Spinal cord (tissue), 10 donors: ENCODE results near the gene CYB5R3. TPM values are rescaled to one million over a fixed set of nuclear protein-coding genes. Genes with fewer than 3 reads are reported as not detected.

Source experiments
- DNase-seq, 6 donors: peaks; one replicate each; pipeline versions ENCODE4 v3.0.0 to v3.0.0-alpha.2; 2013 to 2015; ENCODE audit warnings: low spot score in 6 of 6, low read depth in 4 of 6
- H3K27ac ChIP-seq: one replicate; pipeline ENCODE4 v1.5.1; 2013; ENCODE audit warnings: low read depth, low read length, control low read depth
- H3K27me3 ChIP-seq: one replicate; pipeline ENCODE4 v1.6.1; 2013; ENCODE audit warnings: low read length; ENCODE audit not compliant: control insufficient read depth, insufficient read depth
- H3K36me3 ChIP-seq: one replicate; pipeline ENCODE4 v1.6.1; 2013; ENCODE audit warnings: low read length; ENCODE audit not compliant: control insufficient read depth, insufficient read depth
- H3K4me1 ChIP-seq: one replicate; pipeline ENCODE4 v1.6.1; 2013; ENCODE audit warnings: low read length; ENCODE audit not compliant: control insufficient read depth, insufficient read depth
- H3K4me3 ChIP-seq: one replicate; pipeline ENCODE4 v1.5.1; 2013; ENCODE audit warnings: low read depth, low read length, control low read depth
- H3K9me3 ChIP-seq: one replicate; pipeline ENCODE4 v1.6.1; 2013; ENCODE audit warnings: low read length; ENCODE audit not compliant: control insufficient read depth, insufficient read depth
- WGBS: methylation state at CpG from one replicate; pipeline ENCODE4 v1.1.5; 2013; ENCODE audit warnings: missing lambda C conversion rate; ENCODE audit not compliant: insufficient coverage; 5-methylcytosine and 5-hydroxymethylcytosine counted together
- long read RNA-seq, 4 donors: transcript quantifications; one replicate each; lab custom pipeline, GENCODE V29; 2026
- polyA plus RNA-seq, 2 donors: library from polyadenylated mRNA; unstranded; fragments of 120-200 nt; gene quantifications; one replicate each; pipeline ENCODE4 v1.2.1, GENCODE V29; 2013; ENCODE audit not compliant: insufficient read length in 2 of 2
- total RNA-seq, 2 donors: library from RNA; depleted of rRNA in 1 of 2; stranded (reverse); fragments of 120-200 nt in 1 of 2; fragments of >200 nt in 1 of 2; gene quantifications; one replicate each; pipeline versions ENCODE4 v1.2.3 to v1.2.4, GENCODE V29; 2013 to 2014
- donor health status: healthy.

CYB5R3 gene
- 10 to 100 TPM; 30.1 to 83.7 TPM for total RNA-seq
- polyA plus RNA-seq: 100 to 1,000 TPM; 172 to 184 TPM
- long read RNA-seq, donor 1, transcript CYB5R3-201 (9 exons, 2,124 nt): major isoform, 77 of 82 reads
- long read RNA-seq, donor 1, partial matches to known transcripts: 0 of 82 reads
- long read RNA-seq, donor 1, other reads (novel, unspliced or antisense): 0 of 82 reads
- long read RNA-seq, donor 2, transcript CYB5R3-201 (9 exons, 2,124 nt): major isoform, 50 of 54 reads
- long read RNA-seq, donor 2, partial matches to known transcripts: 0 of 54 reads
- long read RNA-seq, donor 2, other reads (novel, unspliced or antisense): 0 of 54 reads
- long read RNA-seq, donor 3, transcript CYB5R3-208 (6 exons, 3,938 nt): minor isoform, 6 of 66 reads
- long read RNA-seq, donor 3, transcript CYB5R3-204 (8 exons, 1,849 nt): minor isoform, 6 of 66 reads
- long read RNA-seq, donor 3, transcript CYB5R3-201 (9 exons, 2,124 nt): major isoform, 48 of 66 reads
- long read RNA-seq, donor 3, partial matches to known transcripts: 6 of 66 reads
- long read RNA-seq, donor 3, other reads (novel, unspliced or antisense): 0 of 66 reads
- long read RNA-seq, donor 4, transcript CYB5R3-201 (9 exons, 2,124 nt): major isoform, 56 of 68 reads
- long read RNA-seq, donor 4, partial matches to known transcripts: 6 of 68 reads
- long read RNA-seq, donor 4, other reads (novel, unspliced or antisense): 0 of 68 reads

- DNase-seq: peak; percentile 26 to 93 (median 63)
- Histone ChIP-seq H3K36me3 (peaks cover 28% of the 10 kb centered on the region), H3K27ac (peak within 1 kb of the TSS; percentile 86), H3K27me3 (no peaks in the 10 kb centered on the region), H3K9me3 (no peaks in the 10 kb centered on the region), H3K4me1 (peaks cover 50% of the 10 kb centered on the region), H3K4me3 (peak within 1 kb of the TSS; percentile 78)
- 1% methylated on average over 78 of the region's 81 CpGs for WGBS
Observed at GRCh38 chr22:42649246-42650099, at the start of gene CYB5R3. CYB5R3 (minus strand) TSS chr22:42649392; CDS start chr22:42649315, 77 bp downstream.

GRCh38 chr22:42697542-42698013 is 48.4 kb upstream of the CYB5R3 start:
- no peak for DNase-seq

DNA sequence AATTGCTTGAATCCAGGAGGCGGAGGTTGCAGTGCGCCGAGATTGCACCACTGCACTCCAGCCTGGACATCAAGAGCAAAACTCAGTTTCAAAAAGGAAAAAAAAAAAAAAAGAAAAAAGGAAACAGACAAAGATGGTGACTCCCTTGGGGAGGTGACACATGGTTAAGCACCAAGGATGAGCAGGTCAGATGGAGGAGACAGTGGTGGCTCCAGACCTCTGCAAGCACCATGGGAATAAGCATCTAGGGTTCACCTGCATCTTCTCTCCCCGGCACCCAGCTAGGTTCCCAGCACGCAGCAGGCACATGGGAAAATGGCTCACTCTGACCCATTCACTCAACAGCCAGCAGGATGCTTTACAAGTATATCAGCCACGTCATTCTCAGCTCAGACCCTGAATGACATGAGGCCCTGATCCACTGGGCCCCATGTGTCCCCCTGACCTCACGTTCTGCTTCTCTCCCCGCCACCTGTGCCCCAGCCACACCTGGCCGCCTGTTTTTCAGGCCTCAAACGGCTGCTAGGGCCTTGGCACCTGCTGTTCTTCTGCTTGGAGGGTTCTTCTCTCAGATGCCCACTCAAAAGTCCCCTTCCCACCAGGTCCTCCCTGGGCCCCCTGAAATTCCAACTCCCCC is 47.3 kb upstream of the CYB5R3 start:
- Histone ChIP-seq H3K36me3 (peaks cover 5% of the 10 kb centered on the region), H3K27me3 (no peaks in the 10 kb centered on the region), H3K9me3 (no peaks in the 10 kb centered on the region), H3K4me3 (no peak overlapping the region), H3K27ac (no peak overlapping the region), H3K4me1 (peaks cover 3% of the 10 kb centered on the region)
- DNase-seq: no peak
- WGBS: 82% methylated on average over 10 of the region's 10 CpGs

More at GRCh38 chr22:42697542-42698013, 48.4 kb upstream of the CYB5R3 start:
- H3K27me3 ChIP-seq: no peaks in the 10 kb centered on the region
- H3K4me3 ChIP-seq: no peak overlapping the region
- 74% methylated on average over 11 of the region's 16 CpGs for WGBS
- no peak overlapping the region for H3K27ac ChIP-seq
- H3K36me3 ChIP-seq: peaks cover 5% of the 10 kb centered on the region
- H3K9me3 ChIP-seq: no peaks in the 10 kb centered on the region
- H3K4me1 ChIP-seq: peaks cover 3% of the 10 kb centered on the region

- DNase-seq: no peak
- Histone ChIP-seq H3K27me3 (no peaks in the 10 kb centered on the region), H3K4me1 (peaks cover 3% of the 10 kb centered on the region), H3K36me3 (peaks cover 5% of the 10 kb centered on the region), H3K9me3 (no peaks in the 10 kb centered on the region), H3K27ac (no peak overlapping the region), H3K4me3 (no peak overlapping the region)
- 90% methylated on average over 5 of the region's 10 CpGs for WGBS
Observed at GRCh38 chr22:42695294-42695693, 46.1 kb upstream of the CYB5R3 start.

- peaks cover 3% of the 10 kb centered on the region for H3K4me1 ChIP-seq
- 95% methylated on average over 25 of the region's 25 CpGs for WGBS
- no peaks in the 10 kb centered on the region for H3K9me3 ChIP-seq
- no peak overlapping the region for H3K27ac ChIP-seq
- no peaks in the 10 kb centered on the region for H3K27me3 ChIP-seq
- peaks cover 5% of the 10 kb centered on the region for H3K36me3 ChIP-seq
- H3K4me3 ChIP-seq: no peak overlapping the region
- no peak for DNase-seq
Observed at GRCh38 chr22:42693763-42694683, 44.8 kb upstream of the CYB5R3 start.

- H3K4me1 ChIP-seq: peaks cover 11% of the 10 kb centered on the region
- H3K9me3 ChIP-seq: no peaks in the 10 kb centered on the region
- H3K36me3 ChIP-seq: peaks cover 5% of the 10 kb centered on the region
- 97% methylated on average over 51 of the region's 51 CpGs for WGBS
- no peak overlapping the region for H3K27ac ChIP-seq
- no peak overlapping the region for H3K4me3 ChIP-seq
- no peak for DNase-seq
- no peaks in the 10 kb centered on the region for H3K27me3 ChIP-seq
Observed at GRCh38 chr22:42693055-42693762, 44.0 kb upstream of the CYB5R3 start.

DNA sequence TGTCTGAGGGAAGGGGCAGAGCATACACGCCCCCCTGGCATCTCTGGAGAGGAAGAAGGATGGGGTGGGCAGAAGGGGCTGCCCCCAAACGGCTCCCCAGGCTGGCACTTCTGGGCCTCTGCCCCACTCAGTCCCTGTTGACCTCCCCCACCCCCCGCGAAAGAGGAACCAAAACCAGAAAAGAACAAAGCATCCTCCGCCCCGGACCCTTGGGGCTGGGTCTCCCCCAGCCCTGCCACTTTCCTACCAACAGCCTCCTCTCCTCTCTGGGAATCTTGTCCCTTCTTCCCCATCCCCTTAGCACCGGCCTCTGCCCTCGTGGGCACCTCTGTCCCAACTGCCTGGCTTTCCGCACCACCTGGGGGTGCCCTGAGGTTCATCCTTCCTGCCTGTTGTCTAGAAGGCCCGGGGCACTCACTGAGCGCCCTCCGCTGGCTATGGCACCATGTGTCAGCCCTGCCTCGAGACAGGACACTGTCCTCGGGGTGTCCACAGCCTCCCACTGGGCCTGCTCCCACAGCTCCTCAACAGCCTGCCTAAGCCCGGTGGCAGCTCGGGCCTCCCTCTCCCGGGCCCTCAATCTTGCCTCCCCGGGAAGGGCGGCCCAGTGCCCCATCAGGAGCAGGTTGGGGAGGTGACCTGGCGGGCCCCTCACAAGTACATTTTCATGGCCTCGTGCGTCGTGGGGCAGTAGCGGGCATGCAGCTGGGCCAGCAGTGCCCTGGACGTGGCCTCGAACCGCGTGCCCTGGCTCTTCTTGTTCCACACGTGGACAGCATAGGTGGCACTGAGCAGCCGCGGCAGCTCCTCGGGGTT is 43.3 kb upstream of the CYB5R3 start:
- H3K4me1 ChIP-seq: peaks cover 16% of the 10 kb centered on the region
- H3K4me3 ChIP-seq: no peak overlapping the region
- H3K27me3 ChIP-seq: no peaks in the 10 kb centered on the region
- H3K9me3 ChIP-seq: no peaks in the 10 kb centered on the region
- 86% methylated on average over 30 of the region's 32 CpGs for WGBS
- H3K27ac ChIP-seq: no peak overlapping the region
- no peak for DNase-seq
- H3K36me3 ChIP-seq: peaks cover 5% of the 10 kb centered on the region
